Mesodermal cell (in vitro differentiated cells): ENCODE measurements around the gene ASB9. TPM values are rescaled to one million over a fixed set of nuclear protein-coding genes. Genes with fewer than 3 reads are reported as not detected.
"Not testable (repeated sequence)": the region's sequence is repeated elsewhere in the genome, so short reads cannot be mapped to it uniquely, and the experiment has no call there.

Experiments used
- H3K27ac ChIP-seq: 2 replicates; pipeline ENCODE4 v1.7.0; 2013; ENCODE audit warnings: mild to moderate bottlenecking, low read depth, low read length, moderate library complexity; ENCODE audit not compliant: severe bottlenecking
- H3K36me3 ChIP-seq: 2 replicates; pipeline ENCODE4 v1.7.1; 2013; ENCODE audit warnings: mild to moderate bottlenecking, low read length, moderate library complexity; ENCODE audit not compliant: control insufficient read depth, insufficient read depth
- H3K4me1 ChIP-seq: one replicate; pipeline ENCODE4 v1.7.1; 2013; ENCODE audit warnings: mild to moderate bottlenecking, low read length; ENCODE audit not compliant: insufficient read depth, control insufficient read depth, poor library complexity, severe bottlenecking
- H3K4me3 ChIP-seq: 2 replicates; pipeline ENCODE4 v1.7.0; 2013; ENCODE audit warnings: low read length, control low read depth, mild to moderate bottlenecking; ENCODE audit not compliant: insufficient read depth, poor library complexity, severe bottlenecking; ENCODE audit errors: extremely low read depth
- H3K9me3 ChIP-seq: 2 replicates; pipeline ENCODE4 v1.7.1; 2013; ENCODE audit warnings: mild to moderate bottlenecking, low read length, moderate library complexity; ENCODE audit not compliant: control insufficient read depth
- WGBS, 2 experiments: methylation state at CpG; one replicate each; pipeline ENCODE4 v1.1.5; 2013; ENCODE audit warnings: missing lambda C conversion rate in 2 of 2; ENCODE audit not compliant: insufficient coverage in 2 of 2; 5-methylcytosine and 5-hydroxymethylcytosine counted together
- polyA plus RNA-seq, 2 experiments: library from polyadenylated mRNA; stranded (reverse); fragments of 50-300 nt; gene quantifications; one replicate each; pipeline ENCODE4 v1.2.3, GENCODE V29; 2013

Gene ASB9, protein sequence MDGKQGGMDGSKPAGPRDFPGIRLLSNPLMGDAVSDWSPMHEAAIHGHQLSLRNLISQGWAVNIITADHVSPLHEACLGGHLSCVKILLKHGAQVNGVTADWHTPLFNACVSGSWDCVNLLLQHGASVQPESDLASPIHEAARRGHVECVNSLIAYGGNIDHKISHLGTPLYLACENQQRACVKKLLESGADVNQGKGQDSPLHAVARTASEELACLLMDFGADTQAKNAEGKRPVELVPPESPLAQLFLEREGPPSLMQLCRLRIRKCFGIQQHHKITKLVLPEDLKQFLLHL
- 3.4 TPM for polyA plus RNA-seq (2013, experiment 1 of 2)
- polyA plus RNA-seq (2013, experiment 2 of 2): 2.0 TPM

DNA sequence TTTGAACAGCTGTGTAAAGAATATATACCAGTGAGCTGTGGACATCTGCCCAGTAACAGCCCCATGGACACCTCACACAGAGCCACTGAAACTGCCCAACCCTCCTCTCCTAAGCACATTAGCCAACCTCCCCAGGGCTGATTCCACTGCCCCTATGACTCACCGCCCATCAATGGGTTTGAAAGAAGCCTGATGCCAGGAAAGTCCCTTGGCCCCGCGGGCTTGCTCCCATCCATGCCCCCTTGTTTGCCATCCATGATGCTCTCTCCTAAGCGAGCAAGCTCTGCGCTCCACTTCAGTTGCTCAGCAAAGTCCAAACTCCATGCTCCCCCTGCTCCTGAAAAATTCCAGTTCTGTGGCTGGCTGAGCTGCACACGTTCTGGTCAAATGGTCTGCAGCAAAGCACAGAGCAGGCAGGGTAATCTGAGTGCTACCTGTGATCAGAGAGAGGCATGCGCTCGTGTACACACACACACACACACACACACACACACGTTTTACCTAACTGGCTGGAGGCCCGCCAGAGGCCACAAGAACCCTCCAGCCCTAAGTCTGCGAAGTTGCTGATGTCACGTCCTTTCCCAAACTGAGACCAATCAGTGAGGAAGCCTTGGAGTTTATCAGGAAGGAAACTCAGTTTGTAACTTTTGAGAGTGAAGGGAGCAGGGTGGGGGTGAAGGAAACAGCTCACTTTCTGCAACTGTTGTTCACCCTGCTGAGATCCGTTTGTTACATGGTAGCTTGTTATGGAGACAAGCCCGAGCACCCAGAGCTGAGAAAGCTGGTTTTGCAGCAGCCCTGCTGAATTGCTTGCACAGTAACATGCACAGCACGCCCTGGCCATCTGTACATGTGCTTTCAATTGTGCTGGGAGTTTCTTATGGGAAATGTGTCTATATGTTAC, at the start of gene ASB9:
Gene ASB9 (minus strand): TSS at position 466 of the 904 bp plus-strand sequence. CDS start 209 bp downstream, at position 257.
- 50 to 75% methylated on average over 1 to 4 of the region's 15 CpGs for WGBS, 2 experiments
- Histone ChIP-seq H3K9me3 (no peaks in the 10 kb centered on the region), H3K4me1 (peaks cover 3% of the 10 kb centered on the region), H3K4me3 (no peak within 1 kb of the TSS), H3K27ac (peak within 1 kb of the TSS; percentile 53), H3K36me3 (no peaks in the 10 kb centered on the region)

DNA sequence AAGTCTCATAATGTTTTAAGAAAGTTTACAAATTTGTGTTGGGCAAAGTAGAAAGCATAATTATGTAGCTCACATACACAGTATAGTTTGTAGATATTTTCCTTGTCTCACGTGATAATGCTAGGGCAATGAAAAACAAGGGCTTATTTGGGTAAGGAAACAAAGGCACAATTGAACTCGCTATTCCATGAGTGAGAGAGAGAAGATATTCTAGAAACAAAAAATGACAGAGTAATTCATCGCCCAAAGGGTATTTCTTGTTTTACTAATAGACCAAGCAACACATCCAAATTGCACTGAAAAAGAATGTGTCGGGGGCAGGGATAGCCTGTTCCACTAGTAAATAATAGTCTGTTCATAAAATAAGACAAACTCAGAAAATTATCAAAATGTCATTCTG, 49.2 kb upstream of the ASB9 start:
- H3K4me1 ChIP-seq: no peaks in the 10 kb centered on the region
- WGBS, 2 experiments: no CpG with 5 or more reads among the region's 4 CpGs
- H3K9me3 ChIP-seq: no peaks in the 10 kb centered on the region
- H3K36me3 ChIP-seq: peaks cover 26% of the 10 kb centered on the region
- H3K4me3 ChIP-seq: no peak overlapping the region
- no peak overlapping the region for H3K27ac ChIP-seq

DNA sequence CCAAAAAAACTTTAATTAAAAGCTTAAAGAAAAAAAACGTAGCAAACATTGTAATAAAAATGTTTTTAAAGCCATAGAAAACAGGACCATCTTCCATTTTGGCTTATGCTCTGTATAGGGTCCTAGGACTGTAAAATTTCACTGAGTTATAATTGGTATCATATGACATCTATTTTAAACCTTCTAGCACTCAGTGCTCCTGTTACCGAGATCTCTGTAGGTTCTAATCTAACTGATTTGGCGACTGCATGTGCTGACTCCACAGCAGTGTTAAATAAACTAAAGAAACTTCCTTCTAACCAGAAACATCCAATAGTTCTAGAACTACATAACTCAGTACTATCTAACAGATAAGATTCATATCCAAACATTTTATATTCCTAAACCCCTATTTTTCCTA, 45.6 kb upstream of the ASB9 start, which contains the start of gene ASB11:
Gene ASB11 (minus strand): TSS at position 132 of the 400 bp plus-strand sequence. CDS start 35 bp downstream, at position 97.
- H3K9me3 ChIP-seq: no peaks in the 10 kb centered on the region
- peaks cover 4% of the 10 kb centered on the region for H3K36me3 ChIP-seq
- H3K4me3 ChIP-seq: no peak within 1 kb of the TSS
- WGBS, 2 experiments: 80 to 100% methylated on average over 1 to 2 of the region's 3 CpGs
- H3K4me1 ChIP-seq: no peaks in the 10 kb centered on the region
- H3K27ac ChIP-seq: no peak within 1 kb of the TSS

DNA sequence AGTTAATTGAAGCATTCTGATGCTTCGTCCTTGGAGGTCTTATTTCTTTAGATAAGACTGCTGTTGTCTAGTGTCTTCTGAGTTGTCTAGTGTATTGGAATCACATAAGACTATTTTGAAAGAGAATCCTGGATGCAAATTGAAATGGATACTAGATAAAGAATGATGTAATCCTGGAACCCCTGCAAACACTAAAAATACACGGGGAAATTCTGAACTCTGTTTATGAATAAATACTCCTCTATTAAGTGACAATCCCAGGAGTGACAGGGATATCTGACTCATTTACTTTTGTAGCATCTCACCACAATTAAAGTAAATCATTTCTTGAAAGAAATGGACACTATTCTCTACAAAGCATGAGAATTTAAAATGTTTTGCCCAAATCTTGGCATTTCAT, 44.6 kb upstream of the ASB9 start:
- Histone ChIP-seq H3K4me3 (no peak overlapping the region), H3K4me1 (no peaks in the 10 kb centered on the region), H3K9me3 (no peaks in the 10 kb centered on the region), H3K36me3 (peaks cover 4% of the 10 kb centered on the region), H3K27ac (no peak overlapping the region)
- WGBS, 2 experiments: no CpG with 5 or more reads among the region's 2 CpGs

DNA sequence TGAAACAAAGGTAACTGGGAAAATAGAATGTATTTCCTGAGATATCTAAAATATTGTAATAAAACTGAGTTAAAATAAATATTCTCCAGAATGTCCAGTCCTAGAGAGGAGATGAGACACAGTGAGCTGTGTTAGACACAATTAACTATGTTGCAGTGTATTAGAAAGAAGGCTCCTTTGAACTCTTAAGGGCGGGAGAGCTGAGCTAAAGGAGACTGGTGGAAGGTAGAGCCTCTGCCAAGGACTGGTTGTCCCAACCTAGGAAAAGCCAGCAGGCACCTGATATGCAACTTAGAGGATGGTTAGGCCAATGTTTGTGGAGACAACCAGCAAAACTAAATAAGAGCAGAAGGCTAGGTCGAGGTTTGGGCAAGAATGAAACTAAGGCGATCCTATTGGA, 41.2 kb upstream of the ASB9 start:
- H3K36me3 ChIP-seq: no peaks in the 10 kb centered on the region
- H3K27ac ChIP-seq: no peak overlapping the region
- no peaks in the 10 kb centered on the region for H3K4me1 ChIP-seq
- 73 to 75% methylated on average over 2 to 3 of the region's 3 CpGs for WGBS, 2 experiments
- H3K4me3 ChIP-seq: no peak overlapping the region
- H3K9me3 ChIP-seq: no peaks in the 10 kb centered on the region

DNA sequence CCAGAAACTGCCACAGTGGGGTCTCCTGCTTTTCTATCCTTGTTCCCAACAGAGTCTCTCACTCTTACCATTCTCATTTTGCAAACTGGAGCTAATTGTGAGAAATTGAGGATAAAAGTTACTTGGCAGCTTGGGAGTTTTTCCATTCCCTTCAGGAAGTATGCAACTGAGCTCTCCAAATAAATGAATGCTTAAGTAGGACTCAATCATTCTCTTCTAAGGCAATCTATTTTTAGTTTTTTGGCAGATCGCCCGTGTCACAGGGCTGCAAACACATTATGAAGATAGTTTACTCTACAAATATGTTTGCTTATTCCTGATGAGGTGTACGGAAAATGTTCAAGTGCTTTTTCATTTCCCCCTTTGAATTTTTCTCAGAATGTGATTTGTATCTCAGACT, 40.2 kb upstream of the ASB9 start:
- Histone ChIP-seq H3K27ac (no peak overlapping the region), H3K36me3 (no peaks in the 10 kb centered on the region), H3K4me3 (no peak overlapping the region), H3K4me1 (no peaks in the 10 kb centered on the region), H3K9me3 (no peaks in the 10 kb centered on the region)
- WGBS, 2 experiments: no CpG with 5 or more reads among the region's 3 CpGs

DNA sequence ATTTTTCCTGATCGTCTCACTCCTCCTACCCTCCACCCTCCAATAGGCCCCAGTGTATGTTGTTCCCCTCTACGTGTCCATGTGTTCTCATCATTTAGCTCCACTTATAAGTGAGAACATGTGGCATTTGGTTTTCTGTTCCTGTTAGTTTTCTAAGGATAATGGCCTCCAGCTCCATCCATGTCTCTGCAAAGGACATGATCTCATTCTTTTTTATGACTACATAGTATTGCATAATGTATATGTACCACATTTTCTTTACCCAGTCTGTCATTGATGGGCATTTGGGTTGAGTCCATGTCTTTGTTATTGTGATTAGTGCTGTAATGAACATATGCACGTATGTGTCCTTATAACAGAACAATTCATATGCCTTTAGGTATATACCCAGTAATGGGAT, 36.0 kb upstream of the ASB9 start:
- 83% methylated on average over 1 of the region's 3 CpGs; no CpG with 5 or more reads in 1 of the 2 experiments for WGBS, 2 experiments
- not testable (repeated sequence) for H3K9me3 ChIP-seq, H3K27ac ChIP-seq, H3K4me1 ChIP-seq, H3K36me3 ChIP-seq, H3K4me3 ChIP-seq

DNA sequence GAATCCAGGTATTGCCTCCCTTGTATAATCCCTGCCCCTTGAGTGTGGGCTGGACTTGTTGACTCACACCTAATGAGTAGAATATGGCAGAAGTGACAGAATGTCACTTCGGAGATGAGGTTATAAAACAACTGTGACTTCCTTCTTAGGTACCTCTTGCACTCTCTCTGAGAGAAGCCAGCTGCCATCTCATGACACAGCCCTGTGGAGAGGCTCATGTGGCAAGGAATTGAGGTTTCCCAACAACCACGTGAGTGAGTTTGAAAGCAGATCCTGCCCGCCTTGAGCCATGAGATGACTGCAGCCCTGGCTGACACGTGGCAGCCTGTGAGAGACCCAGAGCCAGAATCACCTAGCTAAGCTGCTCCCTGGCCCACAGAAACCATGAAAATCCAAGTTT, 32.0 kb upstream of the ASB9 start:
- Histone ChIP-seq H3K27ac (no peak overlapping the region), H3K4me1 (no peaks in the 10 kb centered on the region)

DNA sequence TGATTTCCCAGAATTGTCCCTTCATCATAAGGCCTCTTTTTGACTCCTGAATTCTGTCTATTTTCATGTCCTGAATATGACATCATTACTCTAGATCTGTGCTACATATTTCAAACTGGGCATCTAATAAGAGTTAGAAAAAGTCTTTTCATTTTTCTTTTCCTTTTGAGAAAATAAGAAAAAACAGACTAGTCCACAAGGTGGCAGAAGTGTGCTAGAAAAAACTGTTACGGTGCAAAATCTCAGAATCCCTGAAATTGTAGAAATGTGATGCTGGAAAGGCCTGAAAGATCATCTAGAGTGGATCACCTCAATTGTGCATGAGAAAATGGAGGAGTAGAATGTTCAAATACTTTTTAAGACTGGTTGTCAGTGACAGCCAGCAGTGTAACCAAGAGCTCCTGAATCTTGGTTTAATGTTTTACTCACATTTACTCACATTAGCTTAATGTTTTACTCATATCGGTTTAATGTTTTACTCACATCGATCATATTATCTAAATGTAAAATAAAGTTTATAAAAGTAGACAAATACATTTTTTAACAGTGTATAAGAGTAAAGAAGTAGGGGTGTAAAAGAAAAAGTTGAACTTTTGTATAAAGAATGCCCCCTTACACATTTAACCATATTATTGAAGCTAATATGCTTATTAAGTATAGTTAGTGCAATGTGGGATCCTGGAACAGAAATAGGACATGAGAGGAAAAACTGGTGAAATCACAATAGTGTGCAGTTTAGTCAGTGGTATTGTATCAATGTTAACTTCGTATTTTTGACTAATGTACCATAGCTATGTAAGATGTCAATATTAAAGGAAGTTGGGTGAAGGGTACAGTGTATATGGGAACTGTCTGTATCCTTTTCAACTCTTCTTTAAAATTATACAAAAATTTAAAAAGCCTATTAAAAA, 30.3 kb upstream of the ASB9 start:
- no peaks in the 10 kb centered on the region for H3K9me3 ChIP-seq
- H3K4me1 ChIP-seq: no peaks in the 10 kb centered on the region
- H3K36me3 ChIP-seq: no peaks in the 10 kb centered on the region
- H3K4me3 ChIP-seq: no peak overlapping the region
- WGBS, 2 experiments: 0 to 33% methylated on average over 1 of the region's 4 CpGs
- no peak overlapping the region for H3K27ac ChIP-seq

More for the DNA sequence above, 32.0 kb upstream of the ASB9 start:
- WGBS, 2 experiments: 100% methylated on average over 1 of the region's 4 CpGs; no CpG with 5 or more reads in 1 of the 2 experiments
- H3K4me3 ChIP-seq: no peak overlapping the region
- no peaks in the 10 kb centered on the region for H3K9me3 ChIP-seq
- no peaks in the 10 kb centered on the region for H3K36me3 ChIP-seq

DNA sequence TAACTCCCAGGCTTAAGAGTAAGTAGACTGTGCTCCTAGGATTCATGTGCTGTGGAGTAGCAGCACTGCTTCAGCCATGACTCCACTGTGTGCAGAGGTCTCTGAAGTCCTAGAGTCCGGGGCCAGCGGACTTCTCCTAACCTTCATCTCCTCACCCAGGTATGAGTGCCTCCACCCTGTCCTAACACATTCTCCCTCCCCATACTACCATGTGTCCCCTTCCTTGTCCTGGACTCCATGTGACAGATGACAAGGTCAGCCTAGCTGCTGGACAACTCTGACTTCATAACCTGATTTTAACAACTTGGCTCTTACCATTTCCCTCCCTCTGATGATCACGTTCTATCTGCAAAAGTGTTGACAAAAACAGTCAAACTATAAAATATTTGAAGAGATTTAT, 28.9 kb upstream of the ASB9 start:
- Histone ChIP-seq H3K27ac (peak overlapping the region; percentile 29), H3K4me1 (no peaks in the 10 kb centered on the region), H3K4me3 (no peak overlapping the region), H3K9me3 (no peaks in the 10 kb centered on the region), H3K36me3 (no peaks in the 10 kb centered on the region)
- 93% methylated on average over 2 of the region's 3 CpGs; no CpG with 5 or more reads in 1 of the 2 experiments for WGBS, 2 experiments
